GM19397 (cell line): ENCODE measurements around the gene XPC.

Experiments
- ATAC-seq: cut with Tn5 transposase; IDR thresholded peaks from one replicate; pipeline ENCODE4 v1.9.1; 2021; ENCODE audit warnings: mild to moderate bottlenecking, moderate library complexity; ENCODE audit not compliant: unreplicated experiment

The XPC gene

GRCh38 chr3:14135581-14135980 is 42.8 kb downstream of the XPC start:
- no peak for ATAC-seq

GRCh38 chr3:14134291-14134690 is 44.1 kb downstream of the XPC start:
- ATAC-seq, result no peak

- no peak for ATAC-seq
These were observed 44.5 kb downstream of the XPC start for GRCh38 chr3:14133876-14134275.

- no peak for ATAC-seq
These were observed 45.1 kb downstream of the XPC start for GRCh38 chr3:14133188-14133800.

- no peak for ATAC-seq
These were observed 45.7 kb downstream of the XPC start for GRCh38 chr3:14132689-14133088.

GRCh38 chr3:14132120-14132519 is 46.3 kb downstream of the XPC start:
- no peak for ATAC-seq

GRCh38 chr3:14131134-14131533 is 47.3 kb downstream of the XPC start:
- no peak for ATAC-seq

- no peak for ATAC-seq
These were observed 47.7 kb downstream of the XPC start for GRCh38 chr3:14130707-14131106.

- ATAC-seq, result no peak
These were observed 48.2 kb downstream of the XPC start for GRCh38 chr3:14130230-14130629.

GRCh38 chr3:14129296-14129695 is 49.1 kb downstream of the XPC start:
- ATAC-seq, result no peak

- no peak for ATAC-seq
These were observed 49.7 kb downstream of the XPC start for GRCh38 chr3:14128724-14129123.

GRCh38 chr3:14127516-14128161 is 50.8 kb downstream of the XPC start:
- ATAC-seq, result no peak

- ATAC-seq, result no peak
These were observed 51.4 kb downstream of the XPC start for GRCh38 chr3:14126887-14127505.

GRCh38 chr3:14126017-14126886 is 52.1 kb downstream of the XPC start:
- no peak for ATAC-seq

GRCh38 chr3:14125193-14126016 is 53.0 kb downstream of the XPC start:
- ATAC-seq, result peak; percentile 23

GRCh38 chr3:14124615-14125192 is 53.7 kb downstream of the XPC start, which contains the start of the genes CHCHD4 and TMEM43:
Gene CHCHD4 (minus strand): TSS chr3:14124870. CDS start chr3:14124676, 194 bp downstream.
Gene TMEM43 (plus strand): TSS chr3:14125052. CDS start chr3:14125194, 142 bp downstream.
- ATAC-seq, result peak; percentile 89

- peak; percentile 33 for ATAC-seq
These were observed 54.2 kb downstream of the XPC start for GRCh38 chr3:14124223-14124614.

- ATAC-seq, result no peak
These were observed 54.8 kb downstream of the XPC start for GRCh38 chr3:14123308-14124222.

GRCh38 chr3:14122301-14122700 is 56.1 kb downstream of the XPC start:
- ATAC-seq, result no peak
